Lung microvascular endothelial cell (primary cell): ENCODE results near the gene PINK1. TPM values are rescaled to one million over a fixed set of nuclear protein-coding genes. Genes with fewer than 3 reads are reported as not detected.

ENCODE experiments used
- total RNA-seq: library from RNA; depleted of rRNA; stranded (reverse); fragments of >200 nt; gene quantifications from 2 replicates; pipeline ENCODE4 v1.2.1, GENCODE V29; 2014

The PINK1 gene
- total RNA-seq, 1 donor from 2014 or later, result 93.7 TPM

Other genes starting within 250 kb of the PINK1 start
- 0.40 and 0.87 TPM in 2 replicates for gene CAMK2N1, start 147.2 kb upstream of the PINK1 start, total RNA-seq
- gene MUL1, start 125.3 kb upstream of the PINK1 start, total RNA-seq, result 20.3 and 30.2 TPM in 2 replicates
- not detected in 2 replicates for gene FAM43B, start 80.9 kb upstream of the PINK1 start, total RNA-seq
- gene CDA, start 44.4 kb upstream of the PINK1 start, total RNA-seq, result 0.65 and 1.6 TPM in 2 replicates
- gene DDOST, start 27.9 kb downstream of the PINK1 start, total RNA-seq, result 228 and 257 TPM in 2 replicates
- 17.3 and 19.6 TPM in 2 replicates for gene KIF17, start 84.5 kb downstream of the PINK1 start, total RNA-seq
- gene SH2D5, start 99.2 kb downstream of the PINK1 start, total RNA-seq, result 0.20 and 0.44 TPM in 2 replicates
- 142 and 193 TPM in 2 replicates for gene HP1BP3, start 153.8 kb downstream of the PINK1 start, total RNA-seq